DMS79 (cell line): ENCODE data around the gene FGFR1OP2.
"Not testable (repeated sequence)": the region's sequence is repeated elsewhere in the genome, so short reads cannot be mapped to it uniquely, and the experiment has no call there.

ENCODE experiments used
- DNase-seq: peaks from one replicate; lab custom pipeline; 2025; lab: John Stamatoyannopoulos, UW

FGFR1OP2 gene

GRCh38 chr12:26937863-26938700 lies at the start of gene FGFR1OP2, which contains the start of gene INTS13:
Gene FGFR1OP2 (plus strand): TSS chr12:26938470. CDS start chr12:26954159, 15,689 bp downstream.
Gene INTS13 (minus strand): TSS chr12:26937981. CDS start chr12:26936803, 1,178 bp downstream.
- DNase-seq: peak; percentile 96

- no peak for DNase-seq
Observed at GRCh38 chr12:26890784-26891183, 47.5 kb upstream of the FGFR1OP2 start.

- no peak for DNase-seq
Observed at GRCh38 chr12:26891704-26892103, 46.6 kb upstream of the FGFR1OP2 start.

GRCh38 chr12:26895672-26896071 lies 42.6 kb upstream of the FGFR1OP2 start:
- DNase-seq: no peak

GRCh38 chr12:26896913-26897312 lies 41.4 kb upstream of the FGFR1OP2 start:
- no peak for DNase-seq

- not testable (repeated sequence) for DNase-seq
Observed at GRCh38 chr12:26903396-26903795, 34.9 kb upstream of the FGFR1OP2 start.

GRCh38 chr12:26906024-26906423 lies 32.2 kb upstream of the FGFR1OP2 start:
- no peak for DNase-seq

GRCh38 chr12:26906704-26907103 lies 31.6 kb upstream of the FGFR1OP2 start:
- peak; percentile 5 for DNase-seq

- no peak for DNase-seq
Observed at GRCh38 chr12:26918321-26919215, 19.7 kb upstream of the FGFR1OP2 start.

GRCh38 chr12:26919216-26919555 lies 19.1 kb upstream of the FGFR1OP2 start:
- no peak for DNase-seq

- no peak for DNase-seq
Observed at GRCh38 chr12:26921886-26922285, 16.4 kb upstream of the FGFR1OP2 start.

GRCh38 chr12:26928661-26929060 lies 9.6 kb upstream of the FGFR1OP2 start:
- no peak for DNase-seq

GRCh38 chr12:26929590-26929989 lies 8.7 kb upstream of the FGFR1OP2 start:
- no peak for DNase-seq

GRCh38 chr12:26935636-26936378 lies 2.5 kb upstream of the FGFR1OP2 start:
- no peak for DNase-seq

- no peak for DNase-seq
Observed at GRCh38 chr12:26936559-26937442, 1.5 kb upstream of the FGFR1OP2 start.

GRCh38 chr12:26937443-26937862 lies 817 bp upstream of the FGFR1OP2 start:
- DNase-seq: no peak

- no peak for DNase-seq
Observed at GRCh38 chr12:26938701-26939062, 412 bp downstream of the FGFR1OP2 start.

GRCh38 chr12:26939192-26939832 lies 1.0 kb downstream of the FGFR1OP2 start:
- DNase-seq: no peak

GRCh38 chr12:26939953-26940352 lies 1.7 kb downstream of the FGFR1OP2 start:
- DNase-seq: no peak

- DNase-seq: no peak
Observed at GRCh38 chr12:26940516-26941214, 2.4 kb downstream of the FGFR1OP2 start.
